GM23338 (cell line): ENCODE data around the gene NAA25. TPM values are rescaled to one million over a fixed set of nuclear protein-coding genes. Genes with fewer than 3 reads are reported as not detected.

ENCODE experiments used
- ATAC-seq: fragments of 200-7000 bp; cut with Tn5 transposase; 3 replicates; pipeline ENCODE4 v1.9.1; 2020
- DNase-seq: peaks from one replicate; pipeline ENCODE4 v3.0.0-alpha.2; 2015; ENCODE audit warnings: low spot score
- H2AFZ ChIP-seq: fragments of 200-600 bp; sonication (generic); 2 replicates; pipeline ENCODE4 v1.8.0; 2016; ENCODE audit warnings: antibody characterized with exemption, mild to moderate bottlenecking, moderate library complexity
- H3F3A ChIP-seq: fragments of 200-600 bp; sonication (generic); replicated peaks from 2 replicates; pipeline ENCODE4 v1.8.0; 2017; ENCODE audit warnings: antibody characterized with exemption, mixed run types, low read depth
- H3K27ac ChIP-seq: fragments of 200-600 bp; sonication (generic); 2 replicates; pipeline ENCODE4 v1.6.1; 2016; ENCODE audit warnings: low read depth
- H3K27me3 ChIP-seq: fragments of 200-600 bp; sonication (generic); 2 replicates; pipeline ENCODE4 v1.8.0; 2016; ENCODE audit warnings: mild to moderate bottlenecking, mixed run types, moderate library complexity; ENCODE audit not compliant: insufficient read depth
- H3K36me3 ChIP-seq: fragments of 200-600 bp; sonication (generic); 2 replicates; pipeline ENCODE4 v1.8.0; 2016; ENCODE audit warnings: mild to moderate bottlenecking; ENCODE audit not compliant: insufficient read depth
- H3K4me1 ChIP-seq: fragments of 200-600 bp; sonication (generic); 2 replicates; pipeline ENCODE4 v1.8.0; 2016; ENCODE audit warnings: mild to moderate bottlenecking, moderate library complexity; ENCODE audit not compliant: insufficient read depth
- H3K4me2 ChIP-seq: fragments of 200-600 bp; sonication (generic); 2 replicates; pipeline ENCODE4 v1.7.1; 2017; ENCODE audit warnings: mixed run types
- H3K4me3 ChIP-seq: fragments of 200-600 bp; sonication (generic); 2 replicates; pipeline ENCODE4 v1.6.1; 2016; ENCODE audit warnings: mixed run types
- H3K79me2 ChIP-seq: fragments of 200-600 bp; sonication (generic); replicated peaks from 2 replicates; pipeline ENCODE4 v1.8.0; 2017; ENCODE audit warnings: mild to moderate bottlenecking; ENCODE audit not compliant: insufficient read depth
- H3K9me2 ChIP-seq: fragments of 200-600 bp; sonication (generic); 2 replicates; pipeline ENCODE4 v1.8.0; 2017; ENCODE audit not compliant: insufficient read depth
- H4K20me1 ChIP-seq: fragments of 200-600 bp; sonication (generic); replicated peaks from 2 replicates; pipeline ENCODE4 v1.8.0; 2017; ENCODE audit warnings: mild to moderate bottlenecking; ENCODE audit not compliant: insufficient read depth
- H3K27ac Mint-ChIP-seq: 2 replicates; pipeline ENCODE4 v1.8.0; 2020; ENCODE audit warnings: inconsistent platforms, mild to moderate bottlenecking, moderate library complexity, mixed read lengths
- H3K27me3 Mint-ChIP-seq: 3 replicates; pipeline ENCODE4 v1.8.0; 2022; ENCODE audit warnings: low read depth, mild to moderate bottlenecking, moderate library complexity, mixed read lengths, inconsistent platforms; ENCODE audit not compliant: insufficient read depth, poor library complexity
- H3K36me3 Mint-ChIP-seq: 3 replicates; pipeline ENCODE4 v1.8.0; 2021; ENCODE audit warnings: low read depth, mild to moderate bottlenecking, inconsistent platforms, moderate library complexity, mixed read lengths
- H3K4me1 Mint-ChIP-seq: 3 replicates; pipeline ENCODE4 v1.8.0; 2020; ENCODE audit warnings: mild to moderate bottlenecking, inconsistent platforms, mixed read lengths
- H3K4me3 Mint-ChIP-seq: 3 replicates; pipeline ENCODE4 v1.8.0; 2021; ENCODE audit warnings: moderate library complexity, mild to moderate bottlenecking, inconsistent platforms, mixed read lengths
- H3K9me3 Mint-ChIP-seq: 3 replicates; pipeline ENCODE4 v1.8.0; 2020; ENCODE audit warnings: moderate library complexity, mild to moderate bottlenecking, inconsistent platforms, mixed read lengths
- CREB1 ChIP-seq: fragments of 250-450 bp; sonication (Bioruptor Pico); IDR thresholded peaks from 2 replicates; pipeline ENCODE4 v1.5.0; 2020; ENCODE audit warnings: low read depth, mild to moderate bottlenecking, moderate library complexity
- EZH2 ChIP-seq: fragments of 200-600 bp; sonication (generic); IDR thresholded peaks from one replicate; pipeline ENCODE4 v1.8.0; 2017; ENCODE audit warnings: antibody characterized with exemption, mild to moderate bottlenecking, low read depth; ENCODE audit not compliant: unreplicated experiment
- EZH2phosphoT487 ChIP-seq: fragments of 200-600 bp; sonication (generic); IDR thresholded peaks from one replicate; pipeline ENCODE4 v1.8.1; 2018; ENCODE audit warnings: antibody characterized with exemption; ENCODE audit not compliant: unreplicated experiment
- NANOG ChIP-seq: IDR thresholded peaks from 2 replicates; pipeline ENCODE4 v1.6.1; 2016; ENCODE audit warnings: antibody characterized with exemption, borderline replicate concordance
- POLR2AphosphoS5 ChIP-seq: IDR thresholded peaks from 2 replicates; pipeline ENCODE4 v1.6.1; 2016; ENCODE audit warnings: antibody characterized with exemption, low read depth
- REST ChIP-seq: IDR thresholded peaks from one replicate; pipeline ENCODE4 v1.6.1; 2018; ENCODE audit warnings: antibody characterized with exemption; ENCODE audit not compliant: unreplicated experiment
- STAT1 ChIP-seq: IDR thresholded peaks from one replicate; pipeline ENCODE4 v1.6.1; 2016; ENCODE audit warnings: antibody characterized with exemption; ENCODE audit not compliant: unreplicated experiment
- ZNF114 ChIP-seq: fragments of 250-450 bp; sonication (Bioruptor Pico); IDR thresholded peaks from 2 replicates; pipeline ENCODE4 v1.5.0; 2020; ENCODE audit warnings: mild to moderate bottlenecking, moderate library complexity
- ZNF331 ChIP-seq: fragments of 250-450 bp; sonication (Bioruptor Pico); IDR thresholded peaks from 2 replicates; pipeline ENCODE4 v1.5.0; 2020; ENCODE audit warnings: low read depth, mild to moderate bottlenecking, moderate library complexity
- polyA plus RNA-seq: library from polyadenylated mRNA; unstranded; fragments of >200 nt; fragmentation: Nextera tagmentation; extraction: Ambion mirVana; gene quantifications from 2 replicates; pipeline ENCODE4 v1.2.1, GENCODE V29; 2016
- total RNA-seq: library from RNA; depleted of rRNA; stranded (reverse); fragments of >200 nt; shearing (Covaris generic); gene quantifications from 2 replicates; pipeline ENCODE4 v1.2.3, GENCODE V29; 2014
- TF ChIP-seq, protein P1 (sequence below): IDR thresholded peaks from 2 replicates; pipeline ENCODE4 v1.6.1; 2016; ENCODE audit warnings: antibody characterized with exemption
- TF ChIP-seq, protein P2 (sequence below), 2 experiments: fragments of 200-600 bp in 1 of 2; sonication (generic) in 1 of 2; conservative IDR thresholded peaks; 2 replicates each; pipeline versions ENCODE4 v1.5.1 to v1.6.1; 2016 to 2017; ENCODE audit warnings: antibody characterized with exemption in 2 of 2, low read depth in 2 of 2, mild to moderate bottlenecking in 2 of 2, moderate library complexity in 1 of 2
- TF ChIP-seq, protein P3 (sequence below): fragments of 250-450 bp; sonication (Bioruptor Pico); IDR thresholded peaks from 2 replicates; pipeline ENCODE4 v1.5.0; 2020; ENCODE audit warnings: mild to moderate bottlenecking, moderate library complexity

The NAA25 gene
- total and polyA plus RNA-seq, 2 experiments from 2014 or later: 49.0 to 55.1 TPM

- Histone ChIP-seq H4K20me1 (peaks cover 40% of the 10 kb centered on the region), H3K4me3 (no peak overlapping the region), H3K9me2 (no peaks in the 10 kb centered on the region), H3K27me3 (no peaks in the 10 kb centered on the region), H3K4me2 (no peak overlapping the region), H3K36me3 (peaks cover 43% of the 10 kb centered on the region), H3F3A (0 out of 2 replicates have a peak, but pooled peaks cover 4% of the 10 kb centered on the region), H2AFZ (no peak overlapping the region), H3K27ac (no peak overlapping the region), H3K4me1 (no peaks in the 10 kb centered on the region), H3K79me2 (peaks cover 97% of the 10 kb centered on the region)
- Mint-ChIP-seq H3K27me3 (no peaks in the 10 kb centered on the region), H3K4me3 (no peak overlapping the region), H3K27ac (no peak overlapping the region; the same call in 1 of the 2 replicates), H3K9me3 (no peaks in the 10 kb centered on the region), H3K36me3 (peaks cover 71% of the 10 kb centered on the region), H3K4me1 (peaks cover 7% of the 10 kb centered on the region; the same call in 2 of the 3 replicates)
- no peak for DNase-seq
- no peak for ATAC-seq
- TF ChIP-seq STAT1 (no peak), EZH2phosphoT487 (no peak), NANOG (no peak), ZNF331 (CRISPR knock-in tag) (no peak), EZH2 (no peak), POLR2AphosphoS5 (no peak), ZNF114 (no peak), CREB1 (no peak), REST (no peak)
- TF ChIP-seq, protein P1, sequence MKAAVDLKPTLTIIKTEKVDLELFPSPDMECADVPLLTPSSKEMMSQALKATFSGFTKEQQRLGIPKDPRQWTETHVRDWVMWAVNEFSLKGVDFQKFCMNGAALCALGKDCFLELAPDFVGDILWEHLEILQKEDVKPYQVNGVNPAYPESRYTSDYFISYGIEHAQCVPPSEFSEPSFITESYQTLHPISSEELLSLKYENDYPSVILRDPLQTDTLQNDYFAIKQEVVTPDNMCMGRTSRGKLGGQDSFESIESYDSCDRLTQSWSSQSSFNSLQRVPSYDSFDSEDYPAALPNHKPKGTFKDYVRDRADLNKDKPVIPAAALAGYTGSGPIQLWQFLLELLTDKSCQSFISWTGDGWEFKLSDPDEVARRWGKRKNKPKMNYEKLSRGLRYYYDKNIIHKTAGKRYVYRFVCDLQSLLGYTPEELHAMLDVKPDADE: no peak
- TF ChIP-seq, protein P2, sequence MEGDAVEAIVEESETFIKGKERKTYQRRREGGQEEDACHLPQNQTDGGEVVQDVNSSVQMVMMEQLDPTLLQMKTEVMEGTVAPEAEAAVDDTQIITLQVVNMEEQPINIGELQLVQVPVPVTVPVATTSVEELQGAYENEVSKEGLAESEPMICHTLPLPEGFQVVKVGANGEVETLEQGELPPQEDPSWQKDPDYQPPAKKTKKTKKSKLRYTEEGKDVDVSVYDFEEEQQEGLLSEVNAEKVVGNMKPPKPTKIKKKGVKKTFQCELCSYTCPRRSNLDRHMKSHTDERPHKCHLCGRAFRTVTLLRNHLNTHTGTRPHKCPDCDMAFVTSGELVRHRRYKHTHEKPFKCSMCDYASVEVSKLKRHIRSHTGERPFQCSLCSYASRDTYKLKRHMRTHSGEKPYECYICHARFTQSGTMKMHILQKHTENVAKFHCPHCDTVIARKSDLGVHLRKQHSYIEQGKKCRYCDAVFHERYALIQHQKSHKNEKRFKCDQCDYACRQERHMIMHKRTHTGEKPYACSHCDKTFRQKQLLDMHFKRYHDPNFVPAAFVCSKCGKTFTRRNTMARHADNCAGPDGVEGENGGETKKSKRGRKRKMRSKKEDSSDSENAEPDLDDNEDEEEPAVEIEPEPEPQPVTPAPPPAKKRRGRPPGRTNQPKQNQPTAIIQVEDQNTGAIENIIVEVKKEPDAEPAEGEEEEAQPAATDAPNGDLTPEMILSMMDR (conservative IDR thresholded peaks at IDR 0.05; ENCODE audit: low read depth in 2 of 2): no peak
- TF ChIP-seq, protein P3, sequence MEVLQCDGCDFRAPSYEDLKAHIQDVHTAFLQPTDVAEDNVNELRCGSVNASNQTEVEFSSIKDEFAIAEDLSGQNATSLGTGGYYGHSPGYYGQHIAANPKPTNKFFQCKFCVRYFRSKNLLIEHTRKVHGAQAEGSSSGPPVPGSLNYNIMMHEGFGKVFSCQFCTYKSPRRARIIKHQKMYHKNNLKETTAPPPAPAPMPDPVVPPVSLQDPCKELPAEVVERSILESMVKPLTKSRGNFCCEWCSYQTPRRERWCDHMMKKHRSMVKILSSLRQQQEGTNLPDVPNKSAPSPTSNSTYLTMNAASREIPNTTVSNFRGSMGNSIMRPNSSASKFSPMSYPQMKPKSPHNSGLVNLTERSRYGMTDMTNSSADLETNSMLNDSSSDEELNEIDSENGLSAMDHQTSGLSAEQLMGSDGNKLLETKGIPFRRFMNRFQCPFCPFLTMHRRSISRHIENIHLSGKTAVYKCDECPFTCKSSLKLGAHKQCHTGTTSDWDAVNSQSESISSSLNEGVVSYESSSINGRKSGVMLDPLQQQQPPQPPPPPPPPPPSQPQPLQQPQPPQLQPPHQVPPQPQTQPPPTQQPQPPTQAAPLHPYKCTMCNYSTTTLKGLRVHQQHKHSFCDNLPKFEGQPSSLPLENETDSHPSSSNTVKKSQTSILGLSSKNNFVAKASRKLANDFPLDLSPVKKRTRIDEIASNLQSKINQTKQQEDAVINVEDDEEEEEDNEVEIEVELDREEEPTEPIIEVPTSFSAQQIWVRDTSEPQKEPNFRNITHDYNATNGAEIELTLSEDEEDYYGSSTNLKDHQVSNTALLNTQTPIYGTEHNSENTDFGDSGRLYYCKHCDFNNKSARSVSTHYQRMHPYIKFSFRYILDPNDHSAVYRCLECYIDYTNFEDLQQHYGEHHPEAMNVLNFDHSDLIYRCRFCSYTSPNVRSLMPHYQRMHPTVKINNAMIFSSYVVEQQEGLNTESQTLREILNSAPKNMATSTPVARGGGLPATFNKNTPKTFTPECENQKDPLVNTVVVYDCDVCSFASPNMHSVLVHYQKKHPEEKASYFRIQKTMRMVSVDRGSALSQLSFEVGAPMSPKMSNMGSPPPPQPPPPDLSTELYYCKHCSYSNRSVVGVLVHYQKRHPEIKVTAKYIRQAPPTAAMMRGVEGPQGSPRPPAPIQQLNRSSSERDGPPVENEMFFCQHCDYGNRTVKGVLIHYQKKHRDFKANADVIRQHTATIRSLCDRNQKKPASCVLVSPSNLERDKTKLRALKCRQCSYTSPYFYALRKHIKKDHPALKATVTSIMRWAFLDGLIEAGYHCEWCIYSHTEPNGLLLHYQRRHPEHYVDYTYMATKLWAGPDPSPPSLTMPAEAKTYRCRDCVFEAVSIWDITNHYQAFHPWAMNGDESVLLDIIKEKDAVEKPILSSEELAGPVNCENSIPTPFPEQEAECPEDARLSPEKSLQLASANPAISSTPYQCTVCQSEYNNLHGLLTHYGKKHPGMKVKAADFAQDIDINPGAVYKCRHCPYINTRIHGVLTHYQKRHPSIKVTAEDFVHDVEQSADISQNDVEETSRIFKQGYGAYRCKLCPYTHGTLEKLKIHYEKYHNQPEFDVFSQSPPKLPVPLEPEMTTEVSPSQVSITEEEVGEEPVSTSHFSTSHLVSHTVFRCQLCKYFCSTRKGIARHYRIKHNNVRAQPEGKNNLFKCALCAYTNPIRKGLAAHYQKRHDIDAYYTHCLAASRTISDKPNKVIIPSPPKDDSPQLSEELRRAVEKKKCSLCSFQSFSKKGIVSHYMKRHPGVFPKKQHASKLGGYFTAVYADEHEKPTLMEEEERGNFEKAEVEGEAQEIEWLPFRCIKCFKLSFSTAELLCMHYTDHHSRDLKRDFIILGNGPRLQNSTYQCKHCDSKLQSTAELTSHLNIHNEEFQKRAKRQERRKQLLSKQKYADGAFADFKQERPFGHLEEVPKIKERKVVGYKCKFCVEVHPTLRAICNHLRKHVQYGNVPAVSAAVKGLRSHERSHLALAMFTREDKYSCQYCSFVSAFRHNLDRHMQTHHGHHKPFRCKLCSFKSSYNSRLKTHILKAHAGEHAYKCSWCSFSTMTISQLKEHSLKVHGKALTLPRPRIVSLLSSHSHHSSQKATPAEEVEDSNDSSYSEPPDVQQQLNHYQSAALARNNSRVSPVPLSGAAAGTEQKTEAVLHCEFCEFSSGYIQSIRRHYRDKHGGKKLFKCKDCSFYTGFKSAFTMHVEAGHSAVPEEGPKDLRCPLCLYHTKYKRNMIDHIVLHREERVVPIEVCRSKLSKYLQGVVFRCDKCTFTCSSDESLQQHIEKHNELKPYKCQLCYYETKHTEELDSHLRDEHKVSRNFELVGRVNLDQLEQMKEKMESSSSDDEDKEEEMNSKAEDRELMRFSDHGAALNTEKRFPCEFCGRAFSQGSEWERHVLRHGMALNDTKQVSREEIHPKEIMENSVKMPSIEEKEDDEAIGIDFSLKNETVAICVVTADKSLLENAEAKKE (CRISPR knock-in tag): no peak
These were observed 17.0 kb downstream of the NAA25 start for GRCh38 chr12:112091563-112091962.
